HEK293T (cell line): Measurements from ENCODE around the gene NKAIN2.

Experiments used
- CTCF ChIA-PET: fragments of 350-600 bp; formaldehyde crosslinking; extraction: SDS; loops from one replicate; lab custom pipeline; 2021; ENCODE audit warnings: antibody characterized with exemption, inconsistent platforms; lab: Yijun Ruan, JAX
- POLR2A ChIA-PET: fragments of 350-600 bp; formaldehyde crosslinking; extraction: SDS; loops from one replicate; lab custom pipeline; 2020; ENCODE audit warnings: antibody characterized with exemption, inconsistent platforms; lab: Yijun Ruan, JAX
- DNase-seq: peaks from one replicate; pipeline ENCODE4 v3.0.0; 2012; ENCODE audit warnings: mixed read lengths; ENCODE audit errors: extremely low spot score
- ARNT ChIP-seq: fragments of 450-650 bp; IDR thresholded peaks from 2 replicates; pipeline ENCODE4 v1.6.1; 2017; ENCODE audit warnings: mild to moderate bottlenecking
- BHLHE40 ChIP-seq: fragments of 450-650 bp; IDR thresholded peaks from 2 replicates; pipeline ENCODE4 v1.6.1; 2016; ENCODE audit warnings: mild to moderate bottlenecking, moderate library complexity, borderline replicate concordance
- CTBP1 ChIP-seq: fragments of 450-650 bp; IDR thresholded peaks from 2 replicates; pipeline ENCODE4 v1.6.1; 2016; ENCODE audit warnings: borderline replicate concordance
- ELF4 ChIP-seq: fragments of 450-650 bp; IDR thresholded peaks from 2 replicates; pipeline ENCODE4 v1.6.1; 2017; ENCODE audit warnings: antibody characterized with exemption
- FOXA1 ChIP-seq: fragments of 450-650 bp; IDR thresholded peaks from 2 replicates; pipeline ENCODE4 v1.6.1; 2016; ENCODE audit warnings: mild to moderate bottlenecking
- FOXK2 ChIP-seq: fragments of 450-650 bp; IDR thresholded peaks from 2 replicates; pipeline ENCODE4 v1.6.1; 2016; ENCODE audit warnings: mild to moderate bottlenecking
- FOXM1 ChIP-seq: fragments of 450-650 bp; IDR thresholded peaks from 2 replicates; pipeline ENCODE4 v1.6.1; 2017; ENCODE audit warnings: mild to moderate bottlenecking, borderline replicate concordance
- HDGF ChIP-seq: fragments of 450-650 bp; IDR thresholded peaks from 2 replicates; pipeline ENCODE4 v1.6.1; 2017; ENCODE audit warnings: antibody characterized with exemption, borderline replicate concordance
- L3MBTL2 ChIP-seq: fragments of 450-650 bp; conservative IDR thresholded peaks from 2 replicates; pipeline ENCODE4 v1.6.1; 2016; ENCODE audit warnings: mild to moderate bottlenecking
- LEF1 ChIP-seq: fragments of 450-650 bp; IDR thresholded peaks from 2 replicates; pipeline ENCODE4 v1.6.1; 2017; ENCODE audit warnings: mild to moderate bottlenecking, borderline replicate concordance
- NFRKB ChIP-seq: fragments of 450-650 bp; IDR thresholded peaks from 2 replicates; pipeline ENCODE4 v1.6.1; 2016; ENCODE audit warnings: mild to moderate bottlenecking, moderate library complexity
- SP1 ChIP-seq: fragments of 450-650 bp; IDR thresholded peaks from 2 replicates; pipeline ENCODE4 v1.6.1; 2017
- SUZ12 ChIP-seq: fragments of 450-650 bp; IDR thresholded peaks from 2 replicates; pipeline ENCODE4 v1.6.1; 2016; ENCODE audit warnings: mild to moderate bottlenecking
- TARDBP ChIP-seq: fragments of 450-650 bp; IDR thresholded peaks from 2 replicates; pipeline ENCODE4 v1.6.1; 2016
- ZNF384 ChIP-seq: fragments of 450-650 bp; IDR thresholded peaks from 2 replicates; pipeline ENCODE4 v1.6.1; 2016
- TF ChIP-seq, protein P1 (sequence below): fragments of 450-650 bp; IDR thresholded peaks from 2 replicates; pipeline ENCODE4 v1.6.1; 2016

Gene NKAIN2

DNA sequence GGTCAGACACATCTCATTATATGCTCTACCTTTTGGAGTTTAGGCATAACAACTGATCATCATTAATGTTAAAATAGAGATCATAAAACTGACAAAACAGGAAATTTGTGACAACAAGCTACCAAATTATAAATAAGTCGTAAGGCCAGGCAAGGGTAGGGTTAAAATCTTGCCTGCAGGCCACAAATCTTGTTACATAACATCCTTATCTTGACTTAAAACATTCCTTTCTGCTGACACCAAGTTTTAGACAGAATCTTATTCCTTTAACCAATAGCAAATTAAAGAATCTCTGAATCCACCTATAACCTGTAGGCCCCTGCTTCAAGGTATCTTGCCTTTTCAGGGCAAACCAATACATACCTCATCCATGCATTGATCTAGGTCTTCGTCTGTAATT lies 32.5 kb upstream of the NKAIN2 start:
- ChIA-PET CTCF (interaction anchor here (0.6 kb wide), 1 partner anchor 15 kb away, joined by 3 read pairs; no protein-coding TSS in a partner anchor), POLR2A (no interaction called here)
- DNase-seq, result no peak
- no peak for TF ChIP-seq ELF4
- no peak for TF ChIP-seq CTBP1
- no peak for TF ChIP-seq BHLHE40
- TF ChIP-seq ZNF384, result no peak
- no peak for TF ChIP-seq SUZ12
- TF ChIP-seq L3MBTL2, result no peak
- TF ChIP-seq TARDBP, result no peak
- no peak for TF ChIP-seq FOXK2

GRCh38 chr6:123777563-123777962 lies 26.1 kb upstream of the NKAIN2 start:
- no peak for TF ChIP-seq BHLHE40
- TF ChIP-seq, protein P1, sequence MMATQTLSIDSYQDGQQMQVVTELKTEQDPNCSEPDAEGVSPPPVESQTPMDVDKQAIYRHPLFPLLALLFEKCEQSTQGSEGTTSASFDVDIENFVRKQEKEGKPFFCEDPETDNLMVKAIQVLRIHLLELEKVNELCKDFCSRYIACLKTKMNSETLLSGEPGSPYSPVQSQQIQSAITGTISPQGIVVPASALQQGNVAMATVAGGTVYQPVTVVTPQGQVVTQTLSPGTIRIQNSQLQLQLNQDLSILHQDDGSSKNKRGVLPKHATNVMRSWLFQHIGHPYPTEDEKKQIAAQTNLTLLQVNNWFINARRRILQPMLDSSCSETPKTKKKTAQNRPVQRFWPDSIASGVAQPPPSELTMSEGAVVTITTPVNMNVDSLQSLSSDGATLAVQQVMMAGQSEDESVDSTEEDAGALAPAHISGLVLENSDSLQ, result peak; percentile 74
- CTCF ChIA-PET, result interaction anchor here (0.9 kb wide), 1 partner anchor 18 kb away, joined by 3 read pairs; no protein-coding TSS in a partner anchor
- POLR2A ChIA-PET, result no interaction called here
- DNase-seq, result no peak

GRCh38 chr6:123780021-123780420 lies 23.6 kb upstream of the NKAIN2 start:
- no peak for DNase-seq
- TF ChIP-seq NFRKB (no peak), FOXA1 (no peak), ARNT (no peak), FOXM1 (no peak), BHLHE40 (no peak), ZNF384 (no peak), HDGF (no peak), LEF1 (no peak), TARDBP (no peak), SUZ12 (no peak)
- ChIA-PET POLR2A (no interaction called here), CTCF (no interaction called here)

- CTCF ChIA-PET, result no interaction called here
- TF ChIP-seq FOXM1, result no peak
- TF ChIP-seq ARNT, result no peak
- no peak for TF ChIP-seq LEF1
- no peak for TF ChIP-seq HDGF
- no peak for TF ChIP-seq FOXK2
- TF ChIP-seq, protein P1, result no peak
- no peak for TF ChIP-seq CTBP1
- TF ChIP-seq L3MBTL2, result no peak
- no peak for TF ChIP-seq NFRKB
- no peak for TF ChIP-seq ELF4
- no peak for TF ChIP-seq TARDBP
- POLR2A ChIA-PET, result no interaction called here
- DNase-seq, result no peak
Observed at GRCh38 chr6:123784330-123784729, 19.3 kb upstream of the NKAIN2 start.

GRCh38 chr6:123785039-123785438 lies 18.6 kb upstream of the NKAIN2 start:
- no peak for DNase-seq
- ChIA-PET CTCF (no interaction called here), POLR2A (no interaction called here)
- TF ChIP-seq ELF4, result no peak
- TF ChIP-seq ZNF384, result no peak
- no peak for TF ChIP-seq TARDBP
- no peak for TF ChIP-seq BHLHE40
- no peak for TF ChIP-seq LEF1

GRCh38 chr6:123788319-123788718 lies 15.3 kb upstream of the NKAIN2 start:
- CTCF ChIA-PET, result no interaction called here
- POLR2A ChIA-PET, result no interaction called here
- no peak for DNase-seq
- TF ChIP-seq LEF1 (no peak), L3MBTL2 (no peak), NFRKB (no peak), BHLHE40 (no peak), FOXK2 (no peak), ELF4 (no peak), FOXA1 (no peak), FOXM1 (no peak), HDGF (no peak), SUZ12 (no peak), ZNF384 (no peak), TARDBP (no peak), ARNT (no peak), CTBP1 (no peak), SP1 (no peak)
- TF ChIP-seq, protein P1, result no peak

DNA sequence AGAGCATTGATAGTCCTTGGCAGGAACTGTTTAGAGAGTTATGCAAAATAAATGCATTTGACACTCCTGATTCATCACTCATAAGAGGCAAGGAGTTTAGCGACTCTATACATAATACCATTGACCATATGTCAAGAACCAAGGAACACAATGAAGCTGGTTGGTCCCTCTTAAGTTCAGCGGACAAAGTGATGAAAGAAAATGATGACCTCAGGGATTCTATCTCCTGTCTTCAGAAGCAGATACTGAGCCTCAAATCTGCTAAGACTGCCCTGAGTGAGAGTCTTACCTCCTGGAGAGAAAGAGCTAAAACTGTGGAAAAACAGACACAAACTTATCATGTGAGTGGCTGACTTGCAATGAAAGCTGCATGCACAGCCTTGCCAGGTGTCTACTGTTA lies 9.5 kb upstream of the NKAIN2 start:
- TF ChIP-seq ELF4 (no peak), FOXK2 (no peak), SP1 (no peak), ZNF384 (no peak)
- CTCF ChIA-PET, result no interaction called here
- POLR2A ChIA-PET, result no interaction called here
- DNase-seq, result no peak
